SU-DHL-6 (cell line): Measurements from ENCODE around the gene KRT80.

Source experiments
- H2AFZ ChIP-seq: fragments of 200-600 bp; sonication (generic); 2 replicates; pipeline ENCODE4 v1.6.1; 2014; ENCODE audit warnings: low read depth, mild to moderate bottlenecking, moderate library complexity, mixed read lengths, antibody characterized with exemption, low read length; ENCODE audit not compliant: severe bottlenecking
- H3F3A ChIP-seq: fragments of 200-600 bp; shearing (Covaris generic); 2 replicates; pipeline ENCODE4 v1.6.0; 2016; ENCODE audit warnings: antibody characterized with exemption, mild to moderate bottlenecking; ENCODE audit not compliant: insufficient read depth
- H3K27ac ChIP-seq: fragments of 200-600 bp; sonication (generic); 2 replicates; pipeline ENCODE4 v1.5.1; 2016; ENCODE audit warnings: low read depth, mild to moderate bottlenecking, low read length, moderate library complexity, mixed read lengths
- H3K27me3 ChIP-seq: fragments of 200-600 bp; sonication (generic), shearing (Covaris generic); 2 replicates; pipeline ENCODE4 v1.6.0; 2014; ENCODE audit warnings: mild to moderate bottlenecking, low read length
- H3K36me3 ChIP-seq: fragments of 200-600 bp; sonication (generic); 2 replicates; pipeline ENCODE4 v1.6.1; 2014; ENCODE audit warnings: mild to moderate bottlenecking, low read length, mixed read lengths
- H3K4me2 ChIP-seq: fragments of 300-600, 200-600 bp; shearing (Covaris generic), sonication (generic); 2 replicates; pipeline ENCODE4 v1.6.0; 2014; ENCODE audit warnings: low read length, low read depth, mild to moderate bottlenecking; ENCODE audit not compliant: poor library complexity, severe bottlenecking
- H3K4me3 ChIP-seq: fragments of 200-600 bp; sonication (generic); 2 replicates; pipeline ENCODE4 v1.5.1; 2014; ENCODE audit warnings: antibody characterized with exemption, low read length, mild to moderate bottlenecking, mixed read lengths; ENCODE audit not compliant: insufficient read depth, poor library complexity, severe bottlenecking
- H3K79me2 ChIP-seq: fragments of 200-600 bp; sonication (generic); 2 replicates; pipeline ENCODE4 v1.6.1; 2014; ENCODE audit warnings: mild to moderate bottlenecking, low read length, moderate library complexity; ENCODE audit not compliant: insufficient read depth
- H3K9ac ChIP-seq: fragments of 200-600 bp; sonication (generic); 2 replicates; pipeline ENCODE4 v1.7.0; 2014; ENCODE audit warnings: mild to moderate bottlenecking, low read length
- H3K9me2 ChIP-seq: fragments of 200-600 bp; sonication (generic); replicated peaks from 2 replicates; pipeline ENCODE4 v1.6.1; 2014; ENCODE audit warnings: low read length; ENCODE audit not compliant: insufficient read depth
- H3K9me3 ChIP-seq: fragments of 200-600 bp; sonication (generic); 2 replicates; pipeline ENCODE4 v1.6.1; 2014; ENCODE audit warnings: low read length, mixed read lengths; ENCODE audit not compliant: insufficient read depth
- H4K20me1 ChIP-seq: fragments of 200-600 bp; sonication (generic); 2 replicates; pipeline ENCODE4 v1.6.1; 2014; ENCODE audit warnings: low read depth, mild to moderate bottlenecking, antibody characterized with exemption, low read length, moderate library complexity, mixed read lengths
- EZH2phosphoT487 ChIP-seq: fragments of 200-600 bp; sonication (generic), shearing (Covaris generic); conservative IDR thresholded peaks from 2 replicates; pipeline ENCODE4 v1.6.1; 2018; ENCODE audit warnings: mild to moderate bottlenecking, antibody characterized with exemption, low read length, moderate library complexity, mixed read lengths
- TF ChIP-seq, protein P1 (sequence below): fragments of 200-600 bp; sonication (generic); IDR thresholded peaks from one replicate; pipeline ENCODE4 v1.5.1; 2017; ENCODE audit warnings: antibody characterized with exemption, mild to moderate bottlenecking, low read length, moderate library complexity; ENCODE audit not compliant: insufficient read depth, poor library complexity, severe bottlenecking

The KRT80 gene

GRCh38 chr12:52139147-52139546 is 52.7 kb downstream of the KRT80 start:
- Histone ChIP-seq H3K36me3 (no peaks in the 10 kb centered on the region), H3K79me2 (no peaks in the 10 kb centered on the region), H3K9ac (no peak overlapping the region), H3K27ac (no peak overlapping the region), H3K9me3 (no peaks in the 10 kb centered on the region), H4K20me1 (no peaks in the 10 kb centered on the region), H3K4me3 (no peak overlapping the region), H3K9me2 (no peaks in the 10 kb centered on the region), H3K4me2 (no peak overlapping the region), H2AFZ (no peak overlapping the region), H3F3A (no peaks in the 10 kb centered on the region), H3K27me3 (no peaks in the 10 kb centered on the region)
- no peak for TF ChIP-seq EZH2phosphoT487
- TF ChIP-seq, protein P1, sequence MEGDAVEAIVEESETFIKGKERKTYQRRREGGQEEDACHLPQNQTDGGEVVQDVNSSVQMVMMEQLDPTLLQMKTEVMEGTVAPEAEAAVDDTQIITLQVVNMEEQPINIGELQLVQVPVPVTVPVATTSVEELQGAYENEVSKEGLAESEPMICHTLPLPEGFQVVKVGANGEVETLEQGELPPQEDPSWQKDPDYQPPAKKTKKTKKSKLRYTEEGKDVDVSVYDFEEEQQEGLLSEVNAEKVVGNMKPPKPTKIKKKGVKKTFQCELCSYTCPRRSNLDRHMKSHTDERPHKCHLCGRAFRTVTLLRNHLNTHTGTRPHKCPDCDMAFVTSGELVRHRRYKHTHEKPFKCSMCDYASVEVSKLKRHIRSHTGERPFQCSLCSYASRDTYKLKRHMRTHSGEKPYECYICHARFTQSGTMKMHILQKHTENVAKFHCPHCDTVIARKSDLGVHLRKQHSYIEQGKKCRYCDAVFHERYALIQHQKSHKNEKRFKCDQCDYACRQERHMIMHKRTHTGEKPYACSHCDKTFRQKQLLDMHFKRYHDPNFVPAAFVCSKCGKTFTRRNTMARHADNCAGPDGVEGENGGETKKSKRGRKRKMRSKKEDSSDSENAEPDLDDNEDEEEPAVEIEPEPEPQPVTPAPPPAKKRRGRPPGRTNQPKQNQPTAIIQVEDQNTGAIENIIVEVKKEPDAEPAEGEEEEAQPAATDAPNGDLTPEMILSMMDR: no peak

- H3K4me2 ChIP-seq: no peak overlapping the region
- H2AFZ ChIP-seq: no peak overlapping the region
- H3K36me3 ChIP-seq: no peaks in the 10 kb centered on the region
- H3K27me3 ChIP-seq: no peaks in the 10 kb centered on the region
- H3F3A ChIP-seq: no peaks in the 10 kb centered on the region
- TF ChIP-seq, protein P1: no peak
- no peak for TF ChIP-seq EZH2phosphoT487
- no peak overlapping the region for H3K4me3 ChIP-seq
- no peaks in the 10 kb centered on the region for H4K20me1 ChIP-seq
- no peak overlapping the region for H3K27ac ChIP-seq
- H3K79me2 ChIP-seq: no peaks in the 10 kb centered on the region
- no peak overlapping the region for H3K9ac ChIP-seq
- H3K9me2 ChIP-seq: no peaks in the 10 kb centered on the region
- H3K9me3 ChIP-seq: no peaks in the 10 kb centered on the region
Observed at GRCh38 chr12:52137746-52138145, 54.1 kb downstream of the KRT80 start.

DNA sequence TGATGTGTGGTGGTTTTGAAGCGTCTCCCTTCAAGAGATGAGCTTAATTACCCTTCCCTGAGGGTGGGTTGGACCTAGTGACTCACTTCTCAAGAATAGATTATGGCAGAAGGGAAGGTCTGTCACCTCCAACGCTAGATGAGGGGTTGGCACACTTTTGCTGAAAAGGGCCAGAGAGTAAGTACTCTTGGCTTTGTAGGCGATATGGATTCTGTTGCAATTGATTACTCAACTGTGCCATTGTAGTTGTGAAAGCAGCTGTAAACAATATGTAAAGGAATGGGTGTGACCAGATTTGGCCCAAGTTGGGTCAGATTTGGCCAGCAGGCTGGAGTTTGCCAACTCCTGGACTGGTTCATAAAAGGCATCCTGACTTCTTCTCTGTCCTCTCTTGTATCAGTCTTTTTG is 59.1 kb downstream of the KRT80 start:
- Histone ChIP-seq H3K4me2 (no peak overlapping the region), H3F3A (no peaks in the 10 kb centered on the region)

More for the DNA sequence above, 59.1 kb downstream of the KRT80 start:
- no peak overlapping the region for H2AFZ ChIP-seq
- TF ChIP-seq EZH2phosphoT487: no peak
- TF ChIP-seq, protein P1: no peak
- H3K9me3 ChIP-seq: no peaks in the 10 kb centered on the region
- no peak overlapping the region for H3K27ac ChIP-seq
- H3K9ac ChIP-seq: no peak overlapping the region
- no peaks in the 10 kb centered on the region for H4K20me1 ChIP-seq
- no peaks in the 10 kb centered on the region for H3K36me3 ChIP-seq
- H3K9me2 ChIP-seq: no peaks in the 10 kb centered on the region
- no peaks in the 10 kb centered on the region for H3K79me2 ChIP-seq
- H3K27me3 ChIP-seq: no peaks in the 10 kb centered on the region
- H3K4me3 ChIP-seq: no peak overlapping the region
